Stimulated activated CD4-positive, alpha-beta T cell treated with anti-CD3 and anti-CD28 coated beads, Interleukin-4, amount 100 ng/mL, for 24 hours (primary cell): ENCODE results near the gene BAHD1.
"Not testable (repeated sequence)": the region's sequence is repeated elsewhere in the genome, so short reads cannot be mapped to it uniquely, and the experiment has no call there.

Source experiments
- DNase-seq: peaks from one replicate; pipeline ENCODE4 v3.0.0-alpha.2; 2020

BAHD1 gene

DNA sequence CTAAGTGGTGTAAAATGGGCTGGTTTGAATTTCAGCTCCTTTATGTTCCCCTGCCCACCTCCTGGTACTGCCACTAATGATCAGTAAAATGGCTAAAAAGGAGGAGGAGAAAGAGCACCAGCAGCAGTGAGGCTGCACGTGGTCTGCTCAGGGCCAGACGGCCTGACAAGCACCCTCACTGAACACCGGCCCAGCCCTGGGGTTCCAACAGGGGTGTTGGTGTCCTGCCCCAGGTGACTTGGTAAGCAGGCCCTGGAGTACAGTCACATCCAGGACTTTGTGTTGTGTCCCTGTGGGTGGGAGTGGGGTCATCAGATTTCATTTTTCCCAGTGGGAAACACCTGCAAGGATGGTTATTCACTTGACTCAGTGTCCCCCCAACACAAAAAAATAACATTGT is 5.4 kb downstream of the BAHD1 start:
- no peak for DNase-seq

DNA sequence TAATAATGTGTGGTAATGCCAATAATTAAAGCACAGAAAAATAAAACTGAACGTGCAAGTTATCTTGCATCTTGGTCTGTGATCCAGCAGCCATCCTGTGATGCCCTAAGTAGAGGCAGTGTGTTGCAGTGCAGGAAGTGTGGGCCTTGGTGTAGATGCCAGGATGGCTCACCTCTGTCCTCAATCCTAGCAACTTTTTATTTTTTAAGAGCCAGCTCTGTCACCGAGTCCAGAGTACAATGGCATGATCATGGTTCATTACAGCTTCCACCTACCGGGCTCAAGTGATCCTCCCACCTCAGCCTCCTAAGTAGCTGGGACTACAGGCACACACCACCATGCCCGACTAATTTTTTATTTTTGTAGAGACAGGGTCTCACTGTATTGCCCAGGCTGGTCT is 7.6 kb downstream of the BAHD1 start:
- no peak for DNase-seq

DNA sequence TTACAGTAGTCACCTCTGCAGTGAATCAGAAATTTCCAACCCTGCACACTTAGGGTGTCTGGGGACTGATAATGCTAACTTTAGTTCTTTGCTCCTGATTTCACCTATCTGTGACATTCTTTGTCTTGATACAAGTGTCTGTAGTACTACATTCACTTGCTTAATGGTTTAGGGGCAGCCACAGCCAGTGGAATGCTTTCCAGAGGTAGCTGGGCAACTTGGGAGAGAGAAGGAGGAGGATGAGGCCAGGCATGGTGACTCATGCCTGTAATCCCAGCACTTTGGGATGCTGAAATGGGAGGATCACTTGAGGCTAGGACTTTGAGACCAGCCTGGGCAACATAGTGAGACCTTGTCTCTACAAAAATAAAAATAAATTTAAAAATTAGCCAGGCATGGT is 8.5 kb downstream of the BAHD1 start:
- no peak for DNase-seq

DNA sequence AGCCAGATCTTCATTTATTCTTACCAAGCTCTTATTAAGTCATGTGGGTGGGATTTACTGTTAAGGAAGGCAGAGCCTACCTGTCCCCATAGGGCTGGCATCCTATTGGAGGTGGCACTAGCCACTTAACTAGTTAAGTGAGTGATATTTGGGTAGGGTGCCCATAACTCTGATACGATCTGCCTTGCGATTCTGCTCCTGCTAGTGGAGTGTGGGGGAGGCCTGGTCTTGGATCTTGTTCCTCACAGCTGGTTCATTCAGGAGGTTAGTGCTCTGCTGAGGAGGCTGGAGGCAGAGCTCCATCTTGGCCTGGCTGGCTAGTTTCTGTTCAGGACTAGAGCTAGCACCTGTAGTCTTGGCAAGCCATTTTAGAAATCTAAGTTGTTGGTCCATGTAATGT is 9.3 kb downstream of the BAHD1 start:
- no peak for DNase-seq

DNA sequence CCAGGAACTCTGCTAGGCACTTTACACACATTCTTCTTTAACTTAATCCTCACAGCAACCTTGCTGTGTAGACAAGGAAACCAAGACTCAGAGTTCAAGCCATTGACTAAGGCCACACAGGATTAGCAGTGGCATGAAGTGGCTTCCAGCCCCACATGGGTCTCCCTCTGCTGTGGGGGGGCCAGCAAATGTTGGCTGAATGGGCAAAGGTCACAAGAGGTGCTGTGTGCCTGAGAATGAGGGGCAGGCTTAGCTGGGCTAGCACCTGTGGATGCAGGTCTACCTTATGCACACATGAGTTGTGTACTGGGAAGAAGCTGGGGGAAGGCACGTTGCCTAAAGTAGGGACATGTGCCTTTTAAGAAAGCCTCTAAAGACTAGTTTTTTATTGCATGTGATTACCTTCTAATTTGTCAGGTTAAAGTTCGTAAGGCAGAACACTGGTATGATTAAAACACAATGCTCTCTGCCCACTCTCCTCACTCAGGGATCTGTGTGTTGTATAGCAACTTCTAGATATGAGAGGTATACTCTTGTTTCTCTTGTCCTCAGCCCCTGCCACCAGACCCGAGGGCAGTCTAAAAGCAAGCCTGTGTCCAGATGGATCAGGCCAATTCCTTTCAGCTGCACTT is 10.9 kb downstream of the BAHD1 start:
- DNase-seq = no peak

DNA sequence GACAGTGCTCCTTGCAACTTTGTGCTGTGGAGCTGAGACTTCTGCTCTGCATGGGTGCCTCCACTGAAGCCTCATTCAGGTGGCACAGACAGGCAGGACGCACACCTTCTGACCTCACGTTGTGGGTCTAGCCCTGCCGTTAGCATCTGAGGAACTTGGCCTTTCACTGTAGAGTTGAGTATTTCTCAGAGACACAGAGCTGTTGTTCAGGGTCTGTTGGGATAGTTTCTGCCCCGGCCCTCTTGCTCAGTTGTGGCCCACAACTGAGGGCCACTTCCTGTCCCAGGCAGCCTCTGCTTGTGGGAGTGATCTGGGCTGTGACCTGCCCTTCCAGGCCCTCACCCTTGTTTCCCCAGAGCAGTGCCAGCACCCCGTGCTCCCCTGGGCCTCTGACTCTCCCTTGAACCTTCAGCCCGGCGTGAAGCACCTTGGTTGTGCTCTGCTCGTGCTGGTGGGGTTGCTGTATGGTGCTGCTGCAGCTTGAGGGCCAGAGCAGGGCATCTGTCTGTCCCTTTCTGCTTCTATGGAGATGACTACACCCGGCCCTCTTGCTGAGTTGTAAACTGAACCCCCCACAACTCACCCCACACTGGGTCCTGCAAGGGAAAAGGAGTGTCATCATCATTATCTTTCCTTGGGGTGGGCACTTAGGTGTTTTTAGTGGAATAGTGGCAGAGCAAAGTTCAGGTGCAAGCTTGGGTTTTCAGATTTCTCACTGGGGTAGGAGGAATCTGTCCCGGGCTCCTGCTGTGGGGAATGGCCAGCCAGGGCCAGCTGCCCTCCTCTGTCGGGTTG is 11.7 kb downstream of the BAHD1 start:
- no peak for DNase-seq

DNA sequence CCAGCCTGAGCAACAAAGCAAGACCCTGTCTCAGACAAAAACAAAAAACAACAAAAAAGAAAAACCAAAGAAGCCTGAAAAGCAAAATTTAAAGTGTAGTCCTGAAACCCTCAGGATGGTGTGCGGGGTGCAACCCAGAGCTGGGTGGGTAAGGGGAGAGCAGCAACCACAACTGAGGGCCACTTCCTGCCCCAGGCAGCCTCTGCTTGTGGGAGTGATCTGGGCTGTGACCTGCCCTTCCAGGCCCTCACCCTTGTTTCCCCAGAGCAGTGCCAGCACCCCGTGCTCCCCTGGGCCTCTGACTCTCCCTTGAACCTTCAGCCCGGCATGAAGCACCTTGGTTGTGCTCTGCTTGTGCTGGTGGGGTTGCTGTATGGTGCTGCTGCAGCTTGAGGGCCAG is 13.2 kb downstream of the BAHD1 start:
- DNase-seq = not testable (repeated sequence)

DNA sequence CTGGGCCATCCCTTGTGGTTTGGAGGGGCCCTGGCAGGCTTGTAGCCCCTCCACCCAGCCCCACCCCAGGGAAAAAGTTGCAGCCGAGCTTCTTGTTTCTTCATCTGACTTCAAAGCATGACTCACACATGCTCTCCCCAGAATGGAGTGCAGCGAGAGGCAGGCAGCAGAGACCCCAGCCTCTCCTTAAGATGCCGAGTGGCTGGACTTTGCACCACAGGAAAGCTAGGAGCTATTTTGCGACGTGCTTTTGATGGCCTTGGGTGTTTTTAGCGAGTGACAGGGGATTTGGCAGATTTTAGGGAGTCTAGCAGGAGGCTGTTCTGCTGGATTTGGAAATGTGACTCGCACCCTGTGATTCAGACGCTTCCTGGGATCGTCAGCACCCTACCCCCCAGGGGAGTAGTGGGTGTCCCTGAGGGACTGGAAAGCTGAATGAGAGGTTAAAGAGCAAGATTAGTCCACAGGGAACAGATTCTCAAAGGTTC is 14.2 kb downstream of the BAHD1 start:
- DNase-seq = no peak

DNA sequence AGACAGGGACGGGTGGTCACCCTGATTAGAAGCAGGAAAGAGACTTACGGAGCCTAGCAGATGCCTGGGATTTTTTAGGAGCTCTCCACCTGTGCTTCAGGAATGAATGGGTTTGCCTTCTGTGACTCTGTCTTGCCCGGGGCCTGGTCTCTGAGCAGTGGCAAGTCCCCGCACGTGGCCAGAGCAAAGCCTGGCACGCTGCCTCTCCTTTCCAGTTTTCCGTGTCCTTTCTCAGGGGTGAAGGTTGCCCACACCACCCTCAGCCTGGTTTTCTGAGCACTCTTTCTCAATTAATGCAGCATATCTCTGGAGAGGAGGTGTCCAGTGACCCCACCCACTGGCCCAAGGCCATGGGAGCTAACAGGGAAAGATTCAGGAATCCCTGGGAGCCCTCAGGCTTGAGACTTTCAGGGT is 15.6 kb downstream of the BAHD1 start:
- no peak for DNase-seq

DNA sequence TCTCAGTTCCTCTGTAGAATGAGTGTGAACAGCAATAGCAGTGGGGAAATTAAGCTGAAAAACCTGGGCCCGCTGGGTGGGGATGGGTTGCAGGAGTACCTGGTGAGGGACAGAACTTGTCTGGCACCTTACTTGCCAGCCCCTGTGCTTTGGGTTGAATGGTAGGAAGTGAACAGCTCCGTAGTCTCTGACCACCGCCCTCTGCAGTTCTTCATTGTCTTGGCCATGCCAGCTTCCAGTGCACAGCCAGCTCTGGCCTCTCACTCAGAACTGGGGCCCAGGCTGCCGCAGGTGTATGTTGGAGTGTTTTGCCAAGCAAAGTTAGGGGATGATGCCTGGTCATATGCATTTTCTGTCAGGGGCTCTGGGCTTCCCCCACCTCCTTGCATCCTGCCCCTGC is 16.0 kb downstream of the BAHD1 start:
- DNase-seq = no peak

DNA sequence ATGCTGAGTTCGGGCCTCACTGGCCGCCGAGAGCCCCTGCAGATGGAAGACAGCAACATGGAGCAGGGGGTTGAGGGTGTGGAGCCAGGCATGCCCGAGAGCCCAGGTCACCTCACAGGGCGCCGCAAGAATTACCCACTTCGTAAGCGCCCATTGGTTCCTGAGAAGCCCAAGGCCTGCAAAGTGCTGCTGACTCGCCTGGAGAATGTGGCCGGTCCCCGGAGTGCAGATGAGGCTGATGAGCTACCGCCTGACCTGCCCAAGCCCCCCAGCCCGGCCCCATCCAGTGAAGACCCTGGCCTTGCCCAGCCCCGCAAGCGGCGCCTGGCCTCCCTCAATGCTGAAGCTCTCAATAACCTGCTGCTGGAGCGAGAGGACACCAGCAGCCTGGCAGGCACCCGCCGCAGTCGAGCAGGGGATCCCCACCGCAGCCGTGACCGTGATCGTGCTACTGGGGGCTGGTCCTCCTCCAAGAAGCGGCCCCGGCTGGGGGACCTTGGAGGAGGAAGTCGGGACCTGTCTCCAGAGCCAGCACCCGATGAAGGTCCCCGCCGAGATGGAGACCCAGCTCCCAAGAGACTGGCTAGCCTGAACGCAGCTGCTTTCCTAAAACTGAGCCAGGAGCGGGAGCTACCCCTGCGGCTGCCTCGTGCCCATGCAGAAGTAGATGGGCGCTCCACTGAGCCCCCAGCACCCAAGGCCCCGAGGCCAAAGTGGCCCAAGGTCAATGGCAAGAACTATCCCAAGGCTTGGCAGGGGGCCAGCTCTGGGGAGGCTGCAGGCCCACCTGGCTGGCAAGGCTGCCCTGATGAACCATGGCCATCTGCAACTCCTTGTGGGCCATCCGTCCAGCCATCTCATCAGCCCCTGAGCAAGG is 18.0 kb downstream of the BAHD1 start:
- no peak for DNase-seq

DNA sequence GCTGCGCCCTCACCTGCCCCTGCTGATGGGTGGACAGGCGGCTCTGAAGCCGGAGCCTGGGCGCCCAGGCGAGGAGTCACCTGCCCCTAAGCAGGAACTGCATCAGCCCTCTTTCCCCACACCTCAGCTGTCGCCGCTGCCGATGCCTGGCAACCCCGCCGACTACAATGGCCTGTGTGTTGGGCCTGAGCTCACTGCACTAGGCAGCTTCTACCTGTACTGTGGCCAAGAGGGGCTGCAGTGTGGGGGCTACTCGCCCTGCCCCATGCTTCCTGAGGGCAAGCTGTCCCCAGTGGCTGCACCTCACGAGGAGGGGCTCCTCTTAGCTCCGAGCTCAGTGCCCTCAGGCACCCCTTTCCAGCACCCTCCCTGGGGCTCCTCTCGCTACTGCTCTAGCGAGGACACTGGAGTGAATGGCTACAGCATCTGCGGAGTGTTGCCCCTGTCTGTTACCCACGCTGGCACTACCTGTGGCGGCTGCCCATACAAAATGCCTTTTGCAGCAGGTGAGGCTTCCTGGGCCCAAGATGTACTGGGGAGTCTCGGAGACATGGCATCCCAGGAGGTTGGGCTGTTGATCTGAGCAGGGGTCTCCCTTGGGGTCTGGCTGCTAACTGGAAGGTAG is 18.8 kb downstream of the BAHD1 start:
- no peak for DNase-seq

DNA sequence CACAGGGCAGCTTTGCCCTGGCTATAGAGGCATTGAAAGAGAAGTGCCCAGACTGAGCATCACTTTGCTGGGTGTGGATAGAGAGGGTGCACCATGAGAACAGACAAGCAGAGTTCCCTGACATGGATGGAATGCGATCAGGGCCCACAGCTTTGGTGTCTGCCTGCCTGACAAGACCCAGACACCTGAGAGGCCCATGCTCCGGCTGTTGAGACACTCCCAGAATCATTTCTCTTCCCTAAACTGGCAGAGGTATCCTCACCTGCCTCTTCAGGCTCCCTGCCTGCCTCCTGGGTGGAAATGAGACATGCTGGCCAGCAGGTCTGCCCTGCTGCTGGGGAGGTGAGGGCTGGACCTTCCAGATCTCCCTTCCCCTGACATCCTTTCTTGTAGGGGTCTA is 19.7 kb downstream of the BAHD1 start:
- DNase-seq = no peak

DNA sequence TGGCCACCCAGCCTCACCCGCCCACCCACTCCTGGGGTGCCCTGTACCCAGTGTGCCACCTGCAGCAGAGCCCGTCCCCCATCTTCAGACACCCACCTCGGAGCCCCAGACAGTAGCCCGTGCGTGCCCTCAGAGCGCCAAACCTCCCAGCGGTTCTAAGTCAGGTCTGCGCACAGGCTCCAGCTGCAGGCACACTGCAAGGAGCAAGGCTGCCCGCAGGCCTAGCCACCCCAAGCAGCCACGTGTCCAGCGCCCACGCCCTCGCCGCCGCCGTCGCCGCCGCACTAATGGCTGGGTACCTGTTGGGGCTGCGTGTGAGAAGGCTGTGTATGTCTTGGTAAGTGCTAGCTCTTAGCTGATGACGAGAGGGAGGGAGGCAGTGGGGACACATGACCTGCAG is 21.2 kb downstream of the BAHD1 start:
- DNase-seq = no peak

DNA sequence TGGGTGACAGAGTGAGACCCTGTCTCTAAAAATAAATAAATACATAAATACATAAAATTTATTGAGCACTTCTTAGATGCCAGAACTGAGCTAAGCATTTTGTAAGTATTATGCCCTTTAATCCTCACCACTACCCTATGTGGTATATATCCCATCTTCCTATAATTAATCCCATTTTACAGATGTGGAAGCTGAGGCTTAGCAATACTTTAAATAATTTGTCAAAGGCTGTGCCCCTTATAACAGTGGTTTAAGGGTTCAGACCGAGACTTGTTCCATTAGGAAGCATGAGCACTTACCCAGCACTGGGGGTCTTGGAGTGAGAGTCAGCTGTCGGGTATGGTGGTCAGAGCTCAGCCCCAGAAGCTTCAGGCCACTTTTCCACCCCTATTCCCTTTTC is 22.5 kb downstream of the BAHD1 start:
- DNase-seq = no peak

DNA sequence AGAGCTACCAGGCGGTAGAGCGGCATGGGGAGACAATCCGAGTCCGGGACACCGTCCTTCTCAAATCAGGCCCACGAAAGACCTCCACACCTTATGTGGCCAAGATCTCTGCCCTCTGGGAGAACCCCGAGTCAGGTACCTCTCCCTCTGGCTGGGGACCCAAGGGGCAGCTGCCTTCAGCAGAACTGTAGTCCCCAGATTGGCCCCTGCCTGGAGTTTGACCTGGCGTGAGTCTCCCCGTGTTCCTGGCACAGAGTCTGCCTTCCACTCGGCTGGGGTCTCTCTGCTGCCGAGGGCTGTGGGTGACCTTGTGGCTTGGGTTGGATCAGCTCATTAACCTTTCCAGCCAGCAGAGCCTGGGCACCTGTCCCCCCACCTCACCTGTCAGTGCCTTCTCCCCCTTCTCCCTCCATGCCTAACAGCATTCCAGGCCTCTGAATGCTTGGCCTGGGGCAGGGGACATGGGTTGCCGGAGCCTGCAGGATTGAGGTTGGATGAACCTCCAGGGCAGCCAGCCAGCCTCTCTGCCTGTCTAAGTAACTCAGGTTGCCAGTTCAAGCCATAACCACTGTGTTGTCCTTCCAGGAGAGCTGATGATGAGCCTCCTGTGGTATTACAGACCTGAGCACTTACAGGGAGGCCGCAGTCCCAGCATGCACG is 23.3 kb downstream of the BAHD1 start:
- DNase-seq = no peak

DNA sequence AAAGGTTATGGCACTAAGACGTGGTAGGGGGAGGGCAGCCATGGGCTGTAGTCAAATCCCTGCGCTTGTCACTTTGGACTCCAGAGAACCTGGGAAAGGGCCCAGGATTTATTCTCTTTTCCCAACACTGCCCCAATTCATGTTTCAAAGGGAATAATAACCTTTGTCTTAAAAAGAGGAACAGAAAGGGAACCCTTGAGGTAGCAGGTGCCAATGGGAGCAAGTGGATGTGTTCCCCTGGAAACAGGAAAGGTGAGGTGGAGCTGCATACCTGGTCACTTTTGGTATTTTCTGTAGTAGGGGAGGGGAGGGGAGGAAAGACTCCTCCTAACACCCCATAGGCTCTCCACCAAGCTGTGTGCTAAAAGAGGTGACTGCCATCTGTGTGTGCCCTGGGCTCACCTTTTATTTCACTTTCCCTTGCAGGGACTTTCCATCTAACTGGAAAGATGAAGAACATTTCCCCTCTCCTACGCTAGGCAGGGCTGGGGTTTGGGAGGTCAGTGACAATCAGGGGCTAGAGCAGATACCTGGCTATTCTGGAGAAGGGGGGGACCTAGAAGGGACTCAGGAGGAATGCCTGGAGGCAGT is 23.9 kb downstream of the BAHD1 start:
- DNase-seq = no peak

DNA sequence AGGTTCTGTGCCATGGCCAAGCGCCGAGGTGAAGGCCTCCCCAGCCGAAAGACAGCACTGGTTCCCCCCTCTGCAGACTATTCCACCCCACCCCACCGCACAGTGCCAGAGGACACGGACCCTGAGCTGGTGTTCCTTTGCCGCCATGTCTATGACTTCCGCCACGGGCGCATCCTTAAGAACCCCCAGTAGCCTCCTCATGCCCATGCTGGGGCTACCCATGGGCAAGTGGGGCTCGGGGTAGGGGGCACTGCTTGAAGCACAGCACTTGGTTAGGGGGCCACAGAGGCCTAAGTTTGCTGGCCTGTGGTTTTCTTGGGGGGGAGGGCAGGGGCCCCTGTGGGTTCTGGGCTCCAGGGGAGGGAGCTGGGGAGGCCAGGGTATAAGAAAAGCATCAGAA is 25.2 kb downstream of the BAHD1 start:
- no peak for DNase-seq

DNA sequence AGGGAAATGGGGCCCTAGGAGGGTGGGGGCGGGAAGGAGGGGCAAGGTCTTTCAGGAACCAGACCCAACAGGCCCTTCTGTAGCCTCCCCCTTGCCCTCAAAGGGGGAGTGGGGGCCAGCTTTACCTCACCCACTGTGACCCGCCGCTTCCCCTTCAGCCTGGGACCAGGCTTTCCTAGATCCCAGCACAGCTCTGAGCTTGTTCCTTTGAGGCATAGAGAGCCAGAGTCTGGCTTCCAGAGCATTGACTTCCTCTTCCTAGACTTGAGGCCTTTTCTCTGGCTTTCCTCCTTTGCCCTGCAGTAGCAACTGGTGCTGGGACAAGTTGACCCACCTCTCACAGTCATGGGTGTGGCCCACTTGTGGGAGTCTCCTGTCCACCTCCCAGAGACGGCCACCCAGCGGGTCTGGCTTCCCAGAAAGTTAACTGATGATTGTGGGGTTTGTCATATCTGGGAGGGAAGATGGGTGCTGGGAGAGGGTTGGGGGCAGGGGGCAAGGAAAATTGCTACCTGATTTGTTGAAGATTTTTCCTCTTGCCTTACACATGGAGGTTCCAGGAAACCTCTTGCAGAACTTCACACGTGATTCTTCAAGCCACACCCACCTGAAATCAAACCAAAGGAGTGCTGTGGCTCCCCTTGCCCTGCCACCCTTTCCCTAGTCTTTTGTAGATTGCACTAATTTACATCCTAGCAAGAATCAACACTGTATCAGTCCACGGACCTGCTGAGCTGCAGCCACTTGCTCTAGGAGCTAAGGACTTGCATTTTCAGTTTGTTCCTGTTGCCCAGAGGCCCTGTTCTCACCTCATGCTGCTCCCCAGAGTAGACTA is 25.9 kb downstream of the BAHD1 start:
- no peak for DNase-seq

DNA sequence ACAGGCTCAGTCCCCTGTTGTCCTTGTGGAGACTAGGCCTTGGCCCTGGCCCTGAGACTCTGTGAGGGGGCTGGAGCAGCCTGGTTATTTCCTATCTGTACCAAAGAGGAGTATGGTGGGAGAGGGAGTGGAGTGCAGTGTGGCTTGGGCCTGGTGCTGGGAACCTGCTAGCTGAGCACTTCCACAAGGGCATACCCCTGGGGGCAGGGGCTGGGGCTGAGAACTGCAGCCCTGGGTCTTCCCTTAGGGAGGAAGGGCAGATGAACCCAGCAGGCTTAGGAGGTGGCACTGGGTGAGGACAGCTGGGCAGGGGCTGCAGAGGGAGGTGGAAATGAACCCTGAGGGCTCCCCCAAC is 26.5 kb downstream of the BAHD1 start:
- DNase-seq = no peak

DNA sequence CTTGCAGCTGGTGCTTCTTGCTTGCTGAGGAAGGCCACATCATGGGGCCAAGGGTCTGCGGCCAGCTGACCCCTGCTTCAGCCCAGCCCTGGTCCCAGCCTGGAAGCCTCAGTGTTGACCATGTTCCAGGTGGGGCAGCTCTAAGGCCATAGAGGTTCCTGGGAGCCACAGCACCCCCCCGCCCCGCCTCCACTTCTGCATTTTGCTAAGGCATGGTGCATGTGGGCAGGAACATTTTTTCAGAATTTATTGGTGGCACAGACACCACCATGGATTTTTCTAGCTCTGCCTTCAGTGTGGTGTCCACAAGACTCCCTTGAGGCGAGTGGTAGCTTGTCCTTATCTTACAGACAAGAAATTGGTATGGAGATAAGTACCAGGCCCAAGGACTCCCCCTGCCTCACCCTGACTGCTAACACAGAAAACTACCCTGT is 28.2 kb downstream of the BAHD1 start:
- no peak for DNase-seq
